Suprapubic skin (tissue), 3 donors: ENCODE results near the gene KIAA2012.

Experiments
- CTCF ChIP-seq, 2 donors: fragments of 200-600 bp in 1 of 2; fragments of 450-650 bp in 1 of 2; sonication (generic) in 1 of 2; IDR thresholded peaks; one replicate each; pipeline ENCODE4 v1.5.1; 2016 to 2019; ENCODE audit warnings: antibody characterized with exemption in 2 of 2, mild to moderate bottlenecking in 1 of 2, moderate library complexity in 1 of 2
- EP300 ChIP-seq: sonication (generic); formaldehyde crosslinking; IDR thresholded peaks from one replicate; pipeline ENCODE4 v1.6.1; 2017; ENCODE audit warnings: antibody characterized with exemption

DNA sequence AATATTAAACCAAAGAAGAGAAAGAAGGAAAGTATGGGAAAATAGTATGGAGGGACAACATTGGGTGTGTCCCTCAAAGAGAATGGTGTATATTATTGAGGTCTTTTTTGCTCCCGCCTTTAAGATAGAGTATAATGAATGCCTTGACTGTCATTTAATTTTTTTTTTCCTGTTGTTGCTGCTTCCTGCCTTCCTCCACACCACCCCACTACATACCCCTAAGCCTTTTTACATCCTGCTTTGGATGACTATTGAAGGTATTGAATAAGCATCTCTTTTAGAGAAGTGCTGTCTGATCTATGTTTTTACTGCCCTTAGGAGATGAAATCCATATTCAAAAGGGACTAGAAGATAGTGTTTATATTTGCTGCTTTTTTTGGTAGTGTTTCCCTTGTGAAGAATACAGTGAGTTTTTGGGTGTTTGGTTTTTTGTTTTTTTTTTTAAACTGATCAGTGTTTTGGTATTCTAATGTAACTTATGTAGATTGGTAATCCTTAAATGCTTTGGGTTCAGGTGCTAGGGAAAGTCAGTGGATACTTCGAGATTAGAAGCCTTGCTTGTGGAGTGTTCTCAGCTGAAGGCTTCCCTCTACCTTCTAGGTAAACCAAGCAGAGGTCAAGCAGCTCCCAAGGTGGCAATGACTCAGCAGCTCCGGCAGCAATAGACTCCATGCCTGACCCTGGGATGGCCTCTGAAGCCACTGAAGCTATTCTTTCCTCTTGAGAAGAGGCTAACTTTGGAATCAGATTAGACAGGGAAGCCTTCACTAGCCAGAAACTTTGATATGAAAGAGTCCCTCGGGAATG lies 34.4 kb upstream of the KIAA2012 start:
- TF ChIP-seq EP300 (no peak), CTCF (IDR thresholded peaks at IDR 0.05) (no peak)
